A673 (cell line): ENCODE measurements around the gene F13B. TPM values are rescaled to one million over a fixed set of nuclear protein-coding genes. Genes with fewer than 3 reads are reported as not detected.
"Not testable (repeated sequence)": the region's sequence is repeated elsewhere in the genome, so short reads cannot be mapped to it uniquely, and the experiment has no call there.

Experiments
- BruUV-seq: library from RNA; stranded (reverse); fragments of 400-500 nt; replicated peaks from 2 replicates; lab custom pipeline; 2021; lab: Mats Ljungman, UMichigan
- CTCF ChIA-PET: fragments of 300-600 bp; sonication (Branson Sonifier 250); formaldehyde crosslinking; loops from one replicate; lab custom pipeline; 2022; ENCODE audit warnings: antibody characterized with exemption; lab: Charles Lee
- POLR2A ChIA-PET: fragments of 300-600 bp; sonication (Branson Sonifier 250); formaldehyde crosslinking; loops from one replicate; lab custom pipeline; 2022; ENCODE audit warnings: antibody characterized with exemption; ENCODE audit not compliant: low non-redundant PET; lab: Charles Lee
- DNase-seq: peaks from one replicate; pipeline ENCODE4 v3.0.0-alpha.2; 2015; ENCODE audit warnings: low spot score
- H3K27ac ChIP-seq: fragments of 200-600 bp; sonication (generic); 2 replicates; pipeline ENCODE4 v1.5.1; 2016; ENCODE audit warnings: mixed run types, low read depth, mild to moderate bottlenecking, mixed read lengths, antibody characterized with exemption, low read length; ENCODE audit not compliant: poor library complexity, severe bottlenecking
- H3K27me3 ChIP-seq: fragments of 200-600 bp; sonication (generic); replicated peaks from 2 replicates; pipeline ENCODE4 v1.6.1; 2017; ENCODE audit warnings: mixed run types, low read depth, mild to moderate bottlenecking, mixed read lengths, antibody characterized with exemption, low read length; ENCODE audit not compliant: insufficient read depth, poor library complexity
- H3K36me3 ChIP-seq: fragments of 200-600 bp; sonication (generic); 2 replicates; pipeline ENCODE4 v1.6.1; 2016; ENCODE audit warnings: mixed run types, mild to moderate bottlenecking, mixed read lengths, antibody characterized with exemption, low read length; ENCODE audit not compliant: insufficient read depth, poor library complexity, severe bottlenecking
- H3K4me1 ChIP-seq: fragments of 200-600 bp; sonication (generic); 2 replicates; pipeline ENCODE4 v1.6.1; 2017; ENCODE audit warnings: mixed run types, mild to moderate bottlenecking, mixed read lengths, antibody characterized with exemption, low read length; ENCODE audit not compliant: insufficient read depth, poor library complexity, severe bottlenecking
- H3K4me3 ChIP-seq: fragments of 200-600 bp; sonication (generic); 2 replicates; pipeline ENCODE4 v1.5.1; 2016; ENCODE audit warnings: low read depth, mixed run types, mild to moderate bottlenecking, mixed read lengths, low read length; ENCODE audit not compliant: poor library complexity, severe bottlenecking
- H3K9me3 ChIP-seq: fragments of 200-600 bp; sonication (generic); 2 replicates; pipeline ENCODE4 v1.6.1; 2016; ENCODE audit warnings: mixed run types, low read depth, mild to moderate bottlenecking, mixed read lengths, antibody characterized with exemption, low read length; ENCODE audit not compliant: poor library complexity, severe bottlenecking
- CTCF ChIP-seq: fragments of 300-800, 200-600 bp; sonication (generic); conservative IDR thresholded peaks from 2 replicates; pipeline ENCODE4 v1.5.1; 2017; ENCODE audit warnings: low read depth, mild to moderate bottlenecking, antibody characterized with exemption, low read length, moderate library complexity, mixed read lengths
- EZH2 ChIP-seq: fragments of 200-600 bp; sonication (generic); IDR thresholded peaks from 2 replicates; pipeline ENCODE4 v1.6.1; 2017; ENCODE audit warnings: borderline replicate concordance, low read depth, mild to moderate bottlenecking, mixed read lengths, antibody characterized with exemption, low read length; ENCODE audit not compliant: poor library complexity, severe bottlenecking
- intact Hi-C: fragments of 100-400 bp; cut with micrococcal nuclease; formaldehyde crosslinking; loops from one replicate; pipeline ENCODE4 v1.10.0; 2022; ENCODE audit not compliant: unreplicated experiment
- total RNA-seq: library from RNA; stranded (reverse); gene quantifications from 2 replicates; pipeline ENCODE4 v1.2.3, GENCODE V29; 2021

F13B gene
- total RNA-seq, 1 experiment from 2014 or later: not detected

GRCh38 chr1:197041486-197042353, 25.3 kb downstream of the F13B start:
- no peaks in the 10 kb centered on the region for H3K4me1 ChIP-seq
- ChIA-PET CTCF (no interaction called here), POLR2A (no interaction called here)
- TF ChIP-seq EZH2 (no peak), CTCF (no peak)
- BruUV-seq: no TSS peak
- no peak overlapping the region for H3K27ac ChIP-seq
- H3K27me3 ChIP-seq: no peaks in the 10 kb centered on the region
- H3K36me3 ChIP-seq: no peaks in the 10 kb centered on the region
- intact Hi-C loops: no loop called here
- DNase-seq: no peak
- no peak overlapping the region for H3K4me3 ChIP-seq
- no peaks in the 10 kb centered on the region for H3K9me3 ChIP-seq

- POLR2A ChIA-PET: no interaction called here
Observed at GRCh38 chr1:197036861-197037260, 30.2 kb downstream of the F13B start.

GRCh38 chr1:197034631-197035339, 32.3 kb downstream of the F13B start:
- H3K9me3 ChIP-seq, H3K36me3 ChIP-seq, DNase-seq, intact Hi-C loops, CTCF ChIA-PET, H3K4me1 ChIP-seq, H3K27ac ChIP-seq, BruUV-seq, H3K27me3 ChIP-seq, H3K4me3 ChIP-seq: not testable (repeated sequence)
- POLR2A ChIA-PET: interaction anchor here (0.7 kb wide), 1 partner anchor 21 kb away, joined by 9 read pairs; no protein-coding TSS in a partner anchor

More at GRCh38 chr1:197036861-197037260, 30.2 kb downstream of the F13B start:
- DNase-seq: no peak
- no peaks in the 10 kb centered on the region for H3K27me3 ChIP-seq
- no peak overlapping the region for H3K4me3 ChIP-seq
- intact Hi-C loops: no loop called here
- no TSS peak for BruUV-seq
- CTCF ChIA-PET: no interaction called here
- no peaks in the 10 kb centered on the region for H3K9me3 ChIP-seq
- no peaks in the 10 kb centered on the region for H3K36me3 ChIP-seq
- H3K27ac ChIP-seq: no peak overlapping the region
- TF ChIP-seq EZH2: no peak
- no peak for TF ChIP-seq CTCF
- H3K4me1 ChIP-seq: no peaks in the 10 kb centered on the region
